CD4-positive, alpha-beta T cell treated with Interleukin-2 at 100 ng/mL for 4 hours (primary cell): Measurements from ENCODE around the gene EDC3.
A peak's percentile ranks its signal among the peaks of the same experiment; 100 is the strongest.
"Not testable (repeated sequence)": the region's sequence is repeated elsewhere in the genome, so short reads cannot be mapped to it uniquely, and the experiment has no call there.

ENCODE experiments used
- DNase-seq: peaks from one replicate; pipeline ENCODE4 v3.0.0-alpha.2; 2020; ENCODE audit warnings: low spot score

Gene EDC3

DNA sequence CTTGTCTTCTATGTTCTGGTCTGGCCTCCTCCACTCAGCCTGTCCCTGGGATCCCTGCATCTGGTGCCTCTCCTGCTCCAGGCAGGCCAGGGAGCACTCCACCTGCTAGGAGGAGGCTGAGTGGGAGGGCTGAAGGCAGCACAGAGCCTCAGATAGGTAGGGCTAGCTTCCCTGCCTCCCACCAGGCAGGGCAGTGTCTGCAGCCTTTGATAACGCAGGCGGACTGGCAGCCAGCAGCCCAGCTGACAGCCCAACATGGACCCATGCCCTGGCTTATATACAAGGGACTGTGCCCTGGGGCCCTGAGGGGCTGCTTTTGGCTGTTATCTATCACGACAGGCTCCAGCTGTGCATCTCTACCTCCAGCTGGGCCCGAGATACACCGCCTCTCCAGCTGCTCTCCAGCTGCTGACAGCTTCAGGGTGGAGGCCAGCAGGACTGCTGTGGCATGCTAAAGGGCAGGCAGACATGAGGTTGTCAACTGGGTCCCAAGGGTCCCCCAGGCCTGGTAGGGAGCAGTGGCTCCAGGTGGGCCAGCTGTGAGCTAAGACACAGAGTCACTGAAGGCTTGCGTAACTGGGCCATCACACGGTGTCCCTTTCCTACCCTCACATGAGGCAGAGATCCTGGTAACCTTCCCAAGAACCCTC, 85.4 kb downstream of the EDC3 start:
- DNase-seq = no peak

DNA sequence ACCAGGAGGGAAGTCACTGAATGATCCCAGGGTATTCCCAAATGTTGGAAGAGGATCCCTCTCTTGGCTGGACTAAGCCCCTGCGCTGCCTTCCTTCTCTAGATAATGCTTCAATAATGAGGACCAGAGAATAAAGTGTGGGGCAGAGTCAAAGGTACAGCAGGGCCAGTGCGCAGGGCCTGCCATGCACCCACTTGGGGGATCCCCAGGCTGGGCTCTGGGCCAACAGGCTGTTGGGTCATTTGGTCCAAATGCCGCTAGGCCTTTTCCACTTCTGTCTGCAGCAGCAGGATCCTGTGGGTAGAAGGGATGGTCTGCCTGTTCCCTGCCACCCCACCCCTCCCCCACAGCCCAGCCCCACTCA, 85.9 kb downstream of the EDC3 start:
- no peak for DNase-seq

DNA sequence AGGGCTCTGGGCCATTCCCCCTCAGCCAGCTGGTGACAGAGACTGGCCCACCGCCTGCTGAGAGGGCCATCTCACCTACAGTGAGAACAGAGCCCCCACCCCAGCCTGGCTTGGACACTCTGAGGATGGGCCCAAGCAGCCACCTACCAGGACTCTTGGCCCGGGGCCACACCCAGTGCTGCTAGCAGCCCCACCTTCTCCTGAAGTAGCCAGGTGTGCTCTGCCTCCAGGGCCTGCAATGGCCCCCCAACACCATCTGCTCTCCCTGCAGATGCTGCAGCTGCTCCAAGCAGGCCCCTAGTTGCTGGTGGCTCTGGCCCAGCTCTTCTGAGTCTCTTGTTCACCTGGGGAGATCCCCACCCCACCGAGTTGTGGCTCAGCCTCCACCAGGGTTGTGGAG, 87.0 kb downstream of the EDC3 start:
- no peak for DNase-seq

DNA sequence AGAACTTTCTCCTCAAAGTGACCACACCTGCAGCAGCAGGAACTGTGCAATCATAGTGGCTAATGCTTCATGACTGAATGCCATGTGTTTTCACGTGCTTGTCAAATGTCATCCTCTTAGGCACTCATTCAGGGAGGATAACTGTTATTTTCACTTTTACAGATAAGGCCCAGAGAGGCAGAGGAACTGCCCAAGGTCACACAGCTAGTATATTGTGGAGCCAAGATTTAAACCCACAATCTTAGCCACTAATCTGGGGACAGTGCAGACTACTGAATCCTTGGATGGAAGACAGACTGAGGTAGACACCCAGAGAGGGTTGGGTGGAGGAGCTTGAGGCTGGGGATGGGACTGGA, 90.1 kb downstream of the EDC3 start:
- DNase-seq = no peak

DNA sequence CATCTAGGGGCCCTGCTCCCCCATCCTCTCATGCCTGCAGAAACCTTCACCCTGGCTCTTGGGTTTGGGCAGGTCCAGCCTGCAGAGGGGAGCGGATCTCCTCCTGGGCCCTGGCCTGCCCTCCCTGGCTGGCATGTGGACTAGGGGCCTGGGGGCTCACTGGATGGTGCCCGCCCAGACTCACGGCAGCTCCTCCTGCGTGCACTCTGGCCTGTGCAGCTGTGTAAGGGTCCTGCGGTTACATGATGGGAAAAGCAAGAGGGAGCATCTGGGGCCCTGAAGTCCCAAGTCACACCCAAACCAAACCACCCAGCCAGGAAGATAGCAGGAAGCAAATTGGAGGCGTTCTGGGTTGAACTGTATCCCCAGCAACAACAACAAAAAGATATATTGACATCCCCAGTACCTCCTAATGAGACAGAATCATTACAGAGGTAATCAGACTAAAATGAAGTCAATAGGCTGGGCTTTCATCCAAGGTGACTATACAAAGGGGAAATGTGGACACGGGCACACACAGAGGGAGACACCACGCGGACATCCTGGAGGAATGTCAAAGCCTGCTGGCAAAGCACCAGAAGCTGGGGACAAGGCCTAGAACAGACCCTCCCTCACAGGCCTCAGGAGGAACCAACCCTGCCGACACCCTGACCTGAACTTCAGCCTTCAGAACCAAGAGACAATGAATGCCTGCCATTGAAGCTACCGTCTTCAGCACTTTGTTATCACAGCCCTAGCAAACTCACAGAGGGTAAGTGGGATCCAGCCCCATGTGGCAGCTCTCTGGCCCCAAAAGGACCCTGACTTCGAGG, 90.6 kb downstream of the EDC3 start:
- DNase-seq = no peak

DNA sequence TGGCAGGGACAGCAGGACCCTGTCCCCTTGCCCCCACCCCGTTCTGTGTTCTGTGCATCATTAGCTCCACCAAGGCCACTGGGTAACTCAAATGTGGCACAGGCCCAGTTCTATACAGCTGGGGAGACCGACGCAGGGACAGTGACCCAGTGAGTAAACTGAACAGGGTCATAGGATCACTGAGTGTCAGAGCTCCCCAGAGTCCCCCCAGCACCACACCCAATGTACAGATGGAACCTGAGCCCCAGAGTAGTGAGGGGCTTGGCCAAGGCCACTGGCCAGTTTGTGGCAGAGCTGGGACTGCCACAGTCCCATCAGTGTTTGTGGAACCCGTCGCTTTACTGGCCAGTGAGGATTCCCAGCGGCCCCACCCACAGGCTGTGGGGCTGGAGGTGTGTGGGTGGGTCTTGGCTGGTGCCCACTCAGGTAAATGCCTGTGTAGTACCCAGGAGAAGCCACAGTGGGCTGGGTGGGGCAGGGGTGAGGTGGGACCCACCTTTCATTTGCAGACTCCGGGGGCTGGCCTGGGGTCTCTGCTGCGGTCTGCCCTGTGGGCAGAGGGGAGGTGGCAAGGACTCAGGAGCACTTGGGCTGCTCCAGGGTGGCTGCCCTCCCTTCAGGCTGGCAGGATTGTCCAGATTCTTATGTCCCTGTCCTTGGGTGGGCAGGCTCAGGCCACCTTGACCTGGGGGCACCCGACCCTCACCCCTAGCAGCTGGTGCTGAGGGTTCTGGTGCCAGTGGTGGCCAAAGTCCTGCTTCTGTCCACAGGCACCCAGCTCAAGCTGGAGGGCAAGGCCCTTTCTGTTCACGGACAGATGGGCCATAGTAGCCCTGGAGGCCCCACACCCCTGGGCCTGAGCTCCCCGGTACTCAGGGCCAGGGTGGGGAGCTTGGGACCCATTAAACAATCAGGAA, 91.8 kb downstream of the EDC3 start:
- no peak for DNase-seq

DNA sequence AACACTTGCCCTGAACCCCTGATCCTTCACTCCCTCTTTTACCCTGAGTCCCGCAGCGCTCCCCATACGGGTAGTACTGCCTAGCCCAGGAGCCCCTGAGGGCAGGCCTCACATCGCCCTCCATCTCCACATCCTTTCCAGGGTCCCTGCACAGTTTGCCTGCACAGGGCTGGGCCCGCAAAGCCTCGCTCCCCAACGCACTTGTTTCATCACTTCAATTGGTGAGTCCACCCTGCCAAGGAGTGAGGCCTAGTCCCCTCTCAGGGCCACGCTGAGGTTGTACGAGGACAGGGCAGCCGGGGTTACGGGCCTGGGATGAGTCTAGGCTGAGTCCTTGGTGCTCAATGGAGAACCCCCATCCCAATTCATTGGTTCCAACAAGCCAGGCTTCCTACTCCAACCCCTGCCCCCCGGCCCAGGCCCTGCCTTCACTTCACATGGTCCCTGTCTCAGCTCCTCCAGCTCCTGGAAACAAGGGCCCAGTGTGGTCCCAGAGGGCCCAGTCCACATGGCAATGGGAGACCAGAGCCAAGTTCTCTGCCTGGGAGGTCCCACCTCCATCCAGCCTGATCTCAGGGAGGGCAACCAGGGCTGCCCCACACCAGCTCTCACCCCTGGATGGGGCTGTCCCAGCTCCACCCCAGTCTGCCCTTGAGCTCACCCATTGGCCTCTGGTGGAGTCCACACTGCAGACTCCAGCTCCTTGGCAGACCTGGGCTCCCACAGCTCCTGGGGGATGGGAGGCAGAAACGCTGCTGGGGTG, 92.6 kb downstream of the EDC3 start:
- no peak for DNase-seq

DNA sequence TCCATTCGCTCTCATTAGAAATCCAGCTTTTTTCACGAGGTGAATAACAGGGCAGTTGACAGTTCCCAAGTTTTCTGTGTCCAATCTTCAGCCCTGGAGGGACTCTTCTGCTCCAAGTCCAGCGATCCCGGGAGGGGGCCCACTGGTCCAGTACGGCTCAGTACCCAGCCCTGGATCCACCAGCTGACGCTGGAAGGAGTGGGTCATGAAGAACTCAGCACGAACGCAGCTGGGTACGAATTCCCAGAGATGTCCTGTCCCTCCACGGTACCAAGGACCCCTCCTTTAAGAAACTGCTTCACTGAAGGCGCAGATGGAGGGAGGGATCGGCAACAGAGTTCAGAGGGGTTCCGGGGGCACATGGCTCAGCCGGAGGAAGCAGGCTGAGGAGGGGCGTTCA, 96.7 kb downstream of the EDC3 start:
- DNase-seq = no peak

DNA sequence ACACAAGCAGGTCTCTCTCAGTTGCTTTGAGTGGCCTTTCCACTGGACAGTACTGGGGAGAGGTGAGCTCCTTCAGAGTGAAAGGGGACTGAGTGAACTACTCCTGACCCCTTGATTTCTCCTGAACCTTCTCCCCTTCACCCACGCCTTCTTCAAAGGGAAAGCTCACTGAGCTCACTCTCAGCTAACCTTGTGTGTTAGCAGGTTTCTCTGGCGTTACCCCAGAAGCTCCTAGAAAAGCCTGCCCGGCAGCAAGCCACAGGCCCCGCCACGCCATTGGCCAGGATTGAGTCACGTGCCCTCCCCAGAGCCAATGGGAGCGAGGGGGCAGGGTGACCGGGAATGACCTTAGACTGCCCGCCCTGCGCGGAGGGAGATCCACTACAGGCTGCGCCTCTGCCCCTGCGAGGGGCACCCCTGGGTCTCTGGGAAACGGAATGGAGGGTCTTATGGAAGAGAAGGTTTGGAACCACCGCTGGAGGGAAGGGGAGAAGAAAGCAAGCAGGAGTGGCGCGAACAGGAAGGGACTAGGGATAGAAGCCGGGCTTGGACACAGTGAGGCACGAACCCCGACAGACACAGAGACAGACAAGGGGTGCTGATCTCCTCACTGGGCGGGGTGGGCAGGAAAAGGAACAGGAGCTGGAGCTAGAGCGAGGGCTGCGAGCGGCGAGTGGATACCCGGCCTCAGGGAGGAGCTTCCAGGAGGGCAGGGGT, 97.5 kb downstream of the EDC3 start:
- peak; percentile 90 for DNase-seq

DNA sequence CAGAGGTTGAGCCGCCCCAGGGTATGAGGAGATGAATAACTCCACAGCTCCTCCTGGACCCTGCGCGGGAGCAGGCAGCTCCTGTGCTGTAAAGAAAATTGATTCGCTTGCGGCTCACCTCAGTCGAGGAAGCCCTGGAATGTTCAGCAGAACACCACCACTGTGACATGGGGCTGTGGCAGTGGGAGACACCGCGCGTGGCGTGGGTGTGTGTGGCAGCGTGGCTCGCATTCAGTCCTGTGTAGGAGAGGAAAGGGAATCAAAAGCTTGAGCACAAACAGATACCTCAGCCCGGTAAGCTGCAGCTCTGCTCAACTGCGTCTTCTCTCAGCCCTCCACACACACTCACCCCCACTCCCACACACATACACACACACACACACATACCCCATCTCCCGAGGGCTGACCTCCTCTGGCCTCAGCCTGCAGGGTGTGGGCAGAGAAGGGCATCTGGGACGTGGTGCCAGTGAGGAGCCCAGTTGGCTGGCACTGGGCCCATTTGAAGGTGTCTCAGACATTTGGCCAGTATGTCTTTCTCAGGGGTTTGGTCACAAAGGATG, 98.6 kb downstream of the EDC3 start:
- not testable (repeated sequence) for DNase-seq

DNA sequence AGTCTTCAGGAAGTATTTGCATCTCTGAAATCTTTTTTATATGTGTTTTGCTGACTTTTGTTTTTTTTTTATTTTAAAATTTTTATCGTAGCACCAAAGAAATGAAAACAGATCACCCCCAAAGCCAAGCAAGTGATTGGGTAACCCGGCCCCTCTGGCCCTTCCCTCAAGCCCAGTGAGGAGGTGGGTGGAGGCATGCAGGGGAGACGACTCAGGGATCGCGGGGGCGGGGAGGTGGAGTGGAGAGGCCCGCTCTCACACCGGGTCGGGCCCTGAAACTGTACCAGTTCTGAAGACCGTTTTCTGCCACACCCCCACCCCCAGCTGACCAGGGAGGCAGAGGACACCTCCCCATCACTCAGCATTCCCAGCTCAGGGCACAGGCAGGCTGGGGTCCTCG, 99.1 kb downstream of the EDC3 start:
- DNase-seq = not testable (repeated sequence)

DNA sequence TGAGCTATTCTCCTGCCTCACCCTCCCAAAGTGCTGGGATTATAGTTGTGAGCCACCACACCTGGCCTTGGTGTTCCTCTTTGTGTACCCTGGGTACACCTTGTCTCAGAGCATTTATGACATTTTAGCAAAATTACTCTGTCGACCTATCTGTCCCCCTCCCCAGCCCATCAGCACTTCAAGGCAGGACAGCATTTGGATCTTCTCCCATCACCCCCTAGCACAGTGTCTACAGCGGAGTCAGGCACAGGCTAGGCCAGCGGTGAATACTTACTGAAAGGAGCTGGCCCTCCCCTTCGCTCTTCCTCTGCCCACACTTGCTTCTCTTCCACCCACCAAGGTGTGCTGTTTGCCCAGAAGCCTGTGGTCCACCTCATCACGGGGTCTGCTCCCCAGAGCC, 100.6 kb downstream of the EDC3 start:
- no peak for DNase-seq

DNA sequence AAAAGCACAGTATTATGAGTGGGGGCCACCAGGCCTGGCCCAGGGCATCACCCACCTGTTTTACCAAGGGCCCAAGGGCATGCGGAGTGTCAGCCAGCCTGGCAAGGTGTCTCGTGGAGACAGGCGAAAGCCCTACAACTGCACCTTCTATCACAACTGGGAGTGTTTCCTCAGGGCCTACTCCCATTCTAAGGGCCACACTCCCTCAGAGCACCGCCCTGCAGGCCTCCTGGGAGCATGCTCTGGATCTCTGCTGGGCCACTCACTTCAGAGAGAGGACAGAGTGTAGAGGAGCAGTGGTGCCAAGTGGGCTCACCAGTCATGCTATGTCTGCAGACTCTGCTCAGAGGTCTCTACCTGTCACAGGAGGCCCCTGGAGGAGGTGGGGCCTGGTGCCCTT, 101.4 kb downstream of the EDC3 start:
- no peak for DNase-seq

DNA sequence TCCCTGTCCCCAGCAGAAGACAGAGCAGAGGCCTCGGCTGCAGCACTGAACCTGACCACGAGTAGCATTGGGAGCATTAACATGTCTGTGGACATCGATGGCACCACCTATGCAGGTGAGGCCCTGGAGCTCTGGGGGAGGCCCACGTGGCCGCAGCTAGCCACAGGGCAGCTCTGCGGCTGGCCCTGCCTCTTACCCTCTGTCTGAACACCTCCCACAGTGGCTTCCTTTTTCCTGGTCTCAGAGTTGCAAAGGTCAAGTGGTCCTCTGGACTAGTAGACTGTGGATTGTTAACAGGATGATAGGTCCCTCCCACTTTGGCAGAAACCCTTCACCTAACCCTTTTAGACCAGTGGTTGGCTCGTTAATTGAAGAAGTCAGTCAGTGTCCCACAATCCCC, 102.7 kb downstream of the EDC3 start:
- no peak for DNase-seq

DNA sequence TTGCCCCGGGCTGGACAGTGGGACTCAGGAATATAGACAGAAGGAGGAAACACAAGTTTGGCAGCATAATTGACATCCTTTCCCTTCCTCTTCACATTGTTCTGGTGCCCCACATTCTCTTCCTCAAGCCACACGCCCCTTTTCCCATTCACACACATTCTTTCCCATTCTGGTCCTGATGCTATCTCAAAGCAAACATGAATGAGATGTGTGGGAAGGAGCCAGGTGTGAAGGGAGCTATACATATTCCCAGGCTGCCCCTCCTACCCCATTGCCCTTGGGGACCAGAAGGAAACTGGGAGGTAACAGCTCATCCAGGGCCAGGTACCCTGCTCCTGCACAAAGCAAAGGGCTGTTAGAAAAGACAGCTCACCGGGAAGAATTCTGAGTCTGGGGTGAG, 103.6 kb downstream of the EDC3 start:
- no peak for DNase-seq

DNA sequence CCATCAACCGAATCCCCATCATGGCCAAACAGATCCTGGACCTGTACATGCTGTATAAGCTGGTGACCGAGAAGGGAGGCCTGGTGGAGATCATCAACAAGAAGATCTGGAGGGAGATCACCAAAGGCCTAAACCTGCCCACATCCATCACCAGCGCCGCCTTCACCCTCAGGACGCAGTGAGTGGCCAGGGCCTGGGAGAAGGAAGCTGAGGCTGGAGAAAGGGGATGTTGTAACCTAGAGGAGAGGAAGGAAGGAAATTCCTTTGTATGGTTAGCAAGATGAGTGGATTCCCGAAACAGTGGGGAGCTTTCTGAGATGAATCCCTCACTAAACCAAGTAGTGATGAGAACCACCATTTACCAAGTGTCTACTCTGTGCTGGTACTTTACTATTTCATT, 106.0 kb downstream of the EDC3 start:
- DNase-seq = no peak

DNA sequence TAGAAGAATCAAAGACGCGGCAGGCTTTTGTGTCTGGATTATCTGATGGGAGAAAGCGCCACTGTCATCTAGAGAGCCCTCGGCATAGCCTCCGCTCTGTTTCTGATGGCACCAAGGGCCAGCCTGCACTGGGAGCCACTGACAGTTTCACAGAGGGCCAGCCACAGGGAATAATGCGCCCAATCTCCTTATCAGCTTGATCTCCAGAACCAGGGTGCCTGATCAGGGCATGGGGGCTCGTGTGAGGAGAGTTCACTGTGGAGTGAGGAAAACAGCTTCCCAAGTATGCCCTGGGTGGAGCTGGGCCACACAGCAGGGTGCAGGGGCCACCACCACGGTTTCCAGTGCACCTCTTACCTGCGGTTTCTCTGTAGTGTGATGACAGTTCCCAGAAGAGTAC, 110.0 kb downstream of the EDC3 start:
- no peak for DNase-seq

DNA sequence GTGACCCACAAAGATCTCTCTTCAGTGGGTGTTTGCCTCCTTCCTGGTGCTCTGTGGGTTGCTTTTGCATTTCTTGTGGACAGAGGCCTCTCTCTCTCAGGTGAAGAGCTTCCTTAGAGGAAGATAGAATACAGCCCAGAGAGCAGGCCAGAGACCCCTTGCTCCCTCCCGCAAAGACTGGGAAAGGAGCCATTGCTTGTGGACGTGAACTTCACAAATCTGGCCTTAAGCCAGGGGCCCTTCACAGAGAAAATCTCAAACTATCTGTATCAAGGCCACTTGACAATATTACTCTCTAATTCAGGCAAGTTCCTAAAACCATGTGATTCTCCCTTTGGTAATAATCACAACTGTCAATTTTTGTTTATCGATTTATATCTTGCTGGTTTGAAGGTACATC, 110.6 kb downstream of the EDC3 start:
- DNase-seq = no peak

DNA sequence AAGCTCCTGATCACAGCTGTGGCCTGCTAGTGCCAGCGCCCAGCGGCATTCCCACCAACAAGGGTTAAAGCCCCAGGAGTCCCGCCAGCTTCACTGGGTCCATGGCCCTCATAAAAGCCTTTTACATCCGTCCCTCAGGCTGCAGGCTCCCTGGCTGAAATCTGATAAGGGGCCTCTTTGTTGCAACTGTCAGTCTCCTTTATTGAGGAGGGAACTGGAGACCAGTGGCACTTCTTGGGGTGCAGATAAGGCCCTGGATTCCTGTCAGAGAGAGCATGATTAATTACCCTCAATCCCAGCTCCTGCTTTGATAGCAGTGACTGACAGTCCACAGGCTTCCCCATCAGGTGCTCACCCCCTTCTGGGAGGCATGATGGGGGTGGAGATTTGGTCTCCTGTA, 111.0 kb downstream of the EDC3 start:
- no peak for DNase-seq

DNA sequence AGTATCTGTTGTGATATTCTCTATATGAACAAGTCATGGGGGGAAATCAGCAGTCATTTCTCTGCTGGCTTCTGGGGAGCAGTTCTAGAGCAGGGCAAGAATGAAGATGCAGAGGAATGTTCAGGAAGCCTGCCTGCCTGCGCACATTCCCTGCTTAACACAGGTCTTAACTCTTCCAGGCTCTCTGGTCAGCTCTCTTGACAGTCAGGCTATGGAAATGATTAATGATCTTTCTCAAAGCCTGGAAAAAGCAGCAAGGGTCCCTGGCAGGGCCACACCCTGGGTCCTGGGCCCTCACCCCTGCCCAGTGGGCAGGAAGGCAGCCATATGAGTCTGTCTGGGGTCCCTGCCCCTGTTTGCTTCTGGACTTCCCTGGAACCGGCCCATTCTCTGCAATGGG, 111.6 kb downstream of the EDC3 start:
- DNase-seq = no peak
